Progenitor cell of endocrine pancreas (in vitro differentiated cells): Measurements from ENCODE around the gene SRSF1. TPM values are rescaled to one million over a fixed set of nuclear protein-coding genes. Genes with fewer than 3 reads are reported as not detected.
"Not testable (repeated sequence)": the region's sequence is repeated elsewhere in the genome, so short reads cannot be mapped to it uniquely, and the experiment has no call there.

ENCODE experiments used
- DNase-seq: peaks from one replicate; pipeline ENCODE4 v3.0.0; 2021; ENCODE audit warnings: low spot score; ENCODE audit not compliant: unreplicated experiment
- H3K27ac Mint-ChIP-seq: 2 replicates; pipeline ENCODE4 v1.8.0; 2021; ENCODE audit warnings: mild to moderate bottlenecking, moderate library complexity, mixed read lengths
- H3K27me3 Mint-ChIP-seq: 2 replicates; pipeline ENCODE4 v1.8.0; 2021; ENCODE audit warnings: mixed read lengths
- H3K36me3 Mint-ChIP-seq: 2 replicates; pipeline ENCODE4 v1.8.0; 2022; ENCODE audit warnings: mixed read lengths; ENCODE audit not compliant: insufficient read depth
- H3K4me1 Mint-ChIP-seq: 2 replicates; pipeline ENCODE4 v1.8.0; 2021; ENCODE audit warnings: low read depth, mixed read lengths
- H3K4me3 Mint-ChIP-seq: 2 replicates; pipeline ENCODE4 v1.8.0; 2021; ENCODE audit warnings: low read depth, mild to moderate bottlenecking, moderate library complexity, mixed read lengths
- H3K9me3 Mint-ChIP-seq: 2 replicates; pipeline ENCODE4 v1.8.0; 2021; ENCODE audit warnings: low read depth, mixed read lengths
- CTCF ChIP-seq: fragments of 200-600 bp; sonication (generic); IDR thresholded peaks from one replicate; pipeline ENCODE4 v1.5.0; 2021; ENCODE audit warnings: antibody characterized with exemption, mild to moderate bottlenecking; ENCODE audit not compliant: unreplicated experiment
- total RNA-seq: library from RNA; stranded (reverse); gene quantifications from 2 replicates; pipeline ENCODE4 v1.2.1, GENCODE V29; 2021

SRSF1 gene
- total RNA-seq, 1 donor from 2014 or later, result 326 TPM

GRCh38 chr17:57979076-57979475 lies 28.0 kb downstream of the SRSF1 start:
- H3K27ac Mint-ChIP-seq, result no peak overlapping the region
- H3K36me3 Mint-ChIP-seq, result peaks cover 50% of the 10 kb centered on the region
- H3K9me3 Mint-ChIP-seq, result no peaks in the 10 kb centered on the region
- H3K27me3 Mint-ChIP-seq, result no peaks in the 10 kb centered on the region
- peaks cover 37% of the 10 kb centered on the region for H3K4me1 Mint-ChIP-seq
- no peak overlapping the region for H3K4me3 Mint-ChIP-seq
- no peak for TF ChIP-seq CTCF
- no peak for DNase-seq

- peaks cover 42% of the 10 kb centered on the region for H3K36me3 Mint-ChIP-seq
- H3K27me3 Mint-ChIP-seq, result no peaks in the 10 kb centered on the region
- no peak overlapping the region for H3K27ac Mint-ChIP-seq
- H3K9me3 Mint-ChIP-seq, result no peaks in the 10 kb centered on the region
- DNase-seq, result no peak
- TF ChIP-seq CTCF, result no peak
- H3K4me1 Mint-ChIP-seq, result peaks cover 20% of the 10 kb centered on the region
- H3K4me3 Mint-ChIP-seq, result no peak overlapping the region
These were observed 30.5 kb downstream of the SRSF1 start for GRCh38 chr17:57976594-57976993.

GRCh38 chr17:57975044-57975443 lies 32.0 kb downstream of the SRSF1 start:
- peaks cover 35% of the 10 kb centered on the region for H3K36me3 Mint-ChIP-seq
- no peak overlapping the region for H3K27ac Mint-ChIP-seq

GRCh38 chr17:57974053-57974824 lies 32.8 kb downstream of the SRSF1 start:
- not testable (repeated sequence) for DNase-seq, H3K4me3 Mint-ChIP-seq, H3K9me3 Mint-ChIP-seq, H3K27me3 Mint-ChIP-seq
- H3K4me1 Mint-ChIP-seq, result peaks cover 30% of the 10 kb centered on the region
- peak overlapping the region; percentile 54 for H3K27ac Mint-ChIP-seq
- H3K36me3 Mint-ChIP-seq, result peaks cover 33% of the 10 kb centered on the region

More at GRCh38 chr17:57975044-57975443, 32.0 kb downstream of the SRSF1 start:
- DNase-seq, result no peak
- no peak overlapping the region for H3K4me3 Mint-ChIP-seq
- H3K4me1 Mint-ChIP-seq, result peaks cover 30% of the 10 kb centered on the region
- no peaks in the 10 kb centered on the region for H3K9me3 Mint-ChIP-seq
- no peak for TF ChIP-seq CTCF
- H3K27me3 Mint-ChIP-seq, result no peaks in the 10 kb centered on the region

- Mint-ChIP-seq H3K4me3 (no peak overlapping the region), H3K36me3 (peaks cover 23% of the 10 kb centered on the region), H3K27ac (no peak overlapping the region), H3K4me1 (peaks cover 30% of the 10 kb centered on the region), H3K9me3 (no peaks in the 10 kb centered on the region), H3K27me3 (no peaks in the 10 kb centered on the region)
- DNase-seq, result no peak
- TF ChIP-seq CTCF, result no peak
These were observed 34.9 kb downstream of the SRSF1 start for GRCh38 chr17:57972151-57972550.

- no peaks in the 10 kb centered on the region for H3K27me3 Mint-ChIP-seq
- no peak for DNase-seq
- peak overlapping the region; percentile 19 for H3K27ac Mint-ChIP-seq
- no peak for TF ChIP-seq CTCF
- peaks cover 30% of the 10 kb centered on the region for H3K4me1 Mint-ChIP-seq
- H3K9me3 Mint-ChIP-seq, result no peaks in the 10 kb centered on the region
- H3K4me3 Mint-ChIP-seq, result no peak overlapping the region
- peaks cover 21% of the 10 kb centered on the region for H3K36me3 Mint-ChIP-seq
These were observed 35.5 kb downstream of the SRSF1 start for GRCh38 chr17:57971572-57971971.
